HEK293 (cell line): ENCODE measurements around the gene ZMYND15.

ENCODE experiments used
- CTCF ChIA-PET: fragments of 350-600 bp; formaldehyde crosslinking; extraction: SDS; loops from one replicate; lab custom pipeline; 2021; ENCODE audit warnings: antibody characterized with exemption; lab: Yijun Ruan, JAX
- POLR2A ChIA-PET: fragments of 300-600 bp; formaldehyde crosslinking; extraction: SDS; loops from one replicate; lab custom pipeline; 2020; ENCODE audit warnings: antibody characterized with exemption, inconsistent platforms; lab: Yijun Ruan, JAX
- H3K27ac ChIP-seq: fragments of 200-500 bp; sonication (Bioruptor generic); 2 replicates; pipeline ENCODE4 v1.5.1; 2014; ENCODE audit warnings: low read depth, low read length, control low read depth, inconsistent platforms; ENCODE audit errors: extremely low read depth
- H3K36me3 ChIP-seq, 2 experiments: fragments of 200-500 bp in 1 of 2; sonication (Bioruptor generic) in 1 of 2; 1 replicate in 1 of 2; 2 replicates in 1 of 2; pipeline ENCODE4 v1.5.1; 2014 to 2017; ENCODE audit warnings: inconsistent platforms in 2 of 2, low read length in 2 of 2; ENCODE audit not compliant: control insufficient read depth in 2 of 2, insufficient read depth in 1 of 2
- H3K4me1 ChIP-seq: fragments of 200-500 bp; sonication (Bioruptor generic); 2 replicates; pipeline ENCODE4 v1.5.1; 2014; ENCODE audit warnings: mild to moderate bottlenecking, low read length, inconsistent platforms; ENCODE audit not compliant: control insufficient read depth, insufficient read depth
- H3K4me3 ChIP-seq: 2 replicates; pipeline ENCODE4 v1.5.1; 2011; ENCODE audit warnings: low read depth, mild to moderate bottlenecking, control low read depth, low read length, moderate library complexity
- H3K9me3 ChIP-seq: fragments of 200-500 bp; sonication (Bioruptor generic); 2 replicates; pipeline ENCODE4 v1.5.1; 2014; ENCODE audit warnings: low read depth, low read length, inconsistent platforms; ENCODE audit not compliant: control insufficient read depth, insufficient read depth
- EGR2 ChIP-seq: fragments of 450-650 bp; formaldehyde crosslinking; IDR thresholded peaks from 2 replicates; pipeline ENCODE4 v1.5.1; 2016; ENCODE audit warnings: low read depth, missing biosample characterization, missing genetic modification characterization
- IKZF3 ChIP-seq: fragments of 450-650 bp; IDR thresholded peaks from 2 replicates; pipeline ENCODE4 v1.5.0; 2018; ENCODE audit warnings: missing biosample characterization, mild to moderate bottlenecking, missing genetic modification characterization, moderate library complexity
- KLF8 ChIP-seq: fragments of 450-650 bp; formaldehyde crosslinking; IDR thresholded peaks from 2 replicates; pipeline ENCODE4 v1.5.1; 2016; ENCODE audit warnings: missing biosample characterization, missing genetic modification characterization
- MEIS1 ChIP-seq: sonication (generic); formaldehyde crosslinking; IDR thresholded peaks from 2 replicates; pipeline ENCODE4 v1.8.1; 2022; ENCODE audit warnings: missing genetic modification reagents, mild to moderate bottlenecking, borderline replicate concordance
- MYNN ChIP-seq: fragments of 450-650 bp; formaldehyde crosslinking; IDR thresholded peaks from 2 replicates; pipeline ENCODE4 v1.5.1; 2016; ENCODE audit warnings: missing biosample characterization, missing genetic modification characterization, borderline replicate concordance
- REPIN1 ChIP-seq: fragments of 450-650 bp; formaldehyde crosslinking; IDR thresholded peaks from 2 replicates; pipeline ENCODE4 v1.5.1; 2017; ENCODE audit warnings: missing biosample characterization, missing genetic modification characterization, low read depth
- SCRT1 ChIP-seq: fragments of 450-650 bp; formaldehyde crosslinking; IDR thresholded peaks from 2 replicates; pipeline ENCODE4 v1.5.1; 2016; ENCODE audit warnings: missing biosample characterization, missing genetic modification characterization, borderline replicate concordance
- TRIM28 ChIP-seq: IDR thresholded peaks from 2 replicates; pipeline ENCODE4 v1.6.1; 2011; ENCODE audit warnings: low read length, control low read depth, borderline replicate concordance
- YY2 ChIP-seq: fragments of 450-650 bp; formaldehyde crosslinking; IDR thresholded peaks from 2 replicates; pipeline ENCODE4 v1.5.1; 2016; ENCODE audit warnings: missing biosample characterization, missing genetic modification characterization
- ZBTB17 ChIP-seq: fragments of 450-650 bp; formaldehyde crosslinking; IDR thresholded peaks from 2 replicates; pipeline ENCODE4 v1.5.1; 2016; ENCODE audit warnings: missing biosample characterization, missing genetic modification characterization
- ZBTB8A ChIP-seq: fragments of 450-650 bp; formaldehyde crosslinking; IDR thresholded peaks from 2 replicates; pipeline ENCODE4 v1.5.1; 2016; ENCODE audit warnings: missing biosample characterization, missing genetic modification characterization
- ZFP3 ChIP-seq: fragments of 450-650 bp; formaldehyde crosslinking; IDR thresholded peaks from 2 replicates; pipeline ENCODE4 v1.5.1; 2016; ENCODE audit warnings: low read depth, missing biosample characterization, missing genetic modification characterization
- ZNF121 ChIP-seq: fragments of 450-650 bp; formaldehyde crosslinking; IDR thresholded peaks from 2 replicates; pipeline ENCODE4 v1.5.1; 2016; ENCODE audit warnings: missing biosample characterization, missing genetic modification characterization
- ZNF155 ChIP-seq: fragments of 450-650 bp; formaldehyde crosslinking; IDR thresholded peaks from 2 replicates; pipeline ENCODE4 v1.5.1; 2016; ENCODE audit warnings: missing biosample characterization, missing genetic modification characterization
- ZNF184 ChIP-seq: fragments of 450-650 bp; IDR thresholded peaks from 2 replicates; pipeline ENCODE4 v1.5.1; 2018; ENCODE audit warnings: missing biosample characterization, mild to moderate bottlenecking, missing genetic modification characterization
- ZNF366 ChIP-seq: fragments of 450-650 bp; formaldehyde crosslinking; conservative IDR thresholded peaks from 2 replicates; pipeline ENCODE4 v1.5.1; 2016; ENCODE audit warnings: missing biosample characterization, missing genetic modification characterization
- ZNF501 ChIP-seq: fragments of 450-650 bp; formaldehyde crosslinking; IDR thresholded peaks from 2 replicates; pipeline ENCODE4 v1.5.1; 2016; ENCODE audit warnings: missing biosample characterization, missing genetic modification characterization
- ZNF521 ChIP-seq: fragments of 450-650 bp; formaldehyde crosslinking; IDR thresholded peaks from 2 replicates; pipeline ENCODE4 v1.5.1; 2017; ENCODE audit warnings: missing biosample characterization, mild to moderate bottlenecking, missing genetic modification characterization
- ZNF571 ChIP-seq: fragments of 450-650 bp; formaldehyde crosslinking; IDR thresholded peaks from 2 replicates; pipeline ENCODE4 v1.5.0; 2017; ENCODE audit warnings: missing biosample characterization, missing genetic modification characterization
- ZNF621 ChIP-seq: fragments of 450-650 bp; formaldehyde crosslinking; IDR thresholded peaks from 2 replicates; pipeline ENCODE4 v1.5.1; 2017; ENCODE audit warnings: missing biosample characterization, missing genetic modification characterization
- ZNF660 ChIP-seq: fragments of 450-650 bp; IDR thresholded peaks from 2 replicates; pipeline ENCODE4 v1.5.1; 2018; ENCODE audit warnings: missing biosample characterization, mild to moderate bottlenecking, missing genetic modification characterization
- ZNF677 ChIP-seq: fragments of 450-650 bp; IDR thresholded peaks from 2 replicates; pipeline ENCODE4 v1.5.0; 2018; ENCODE audit warnings: missing biosample characterization, mild to moderate bottlenecking, missing genetic modification characterization, moderate library complexity
- TF ChIP-seq, protein P1 (sequence below): fragments of 450-650 bp; formaldehyde crosslinking; IDR thresholded peaks from 2 replicates; pipeline ENCODE4 v1.5.1; 2016; ENCODE audit warnings: missing biosample characterization, missing genetic modification characterization
- TF ChIP-seq, protein P2 (sequence below): fragments of 450-650 bp; formaldehyde crosslinking; conservative IDR thresholded peaks from 2 replicates; pipeline ENCODE4 v1.5.1; 2016; ENCODE audit warnings: low read depth, missing biosample characterization, missing genetic modification characterization
- TF ChIP-seq, protein P3 (sequence below): fragments of 450-650 bp; formaldehyde crosslinking; IDR thresholded peaks from 2 replicates; pipeline ENCODE4 v1.5.1; 2016; ENCODE audit warnings: missing biosample characterization, missing genetic modification characterization
- TF ChIP-seq, protein P4 (sequence below): fragments of 450-650 bp; formaldehyde crosslinking; IDR thresholded peaks from 2 replicates; pipeline ENCODE4 v1.5.0; 2017; ENCODE audit warnings: missing biosample characterization, missing genetic modification characterization, borderline replicate concordance
- TF ChIP-seq, protein P5 (sequence below): fragments of 450-650 bp; formaldehyde crosslinking; IDR thresholded peaks from 2 replicates; pipeline ENCODE4 v1.5.1; 2017; ENCODE audit warnings: missing biosample characterization, missing genetic modification characterization

The ZMYND15 gene

DNA sequence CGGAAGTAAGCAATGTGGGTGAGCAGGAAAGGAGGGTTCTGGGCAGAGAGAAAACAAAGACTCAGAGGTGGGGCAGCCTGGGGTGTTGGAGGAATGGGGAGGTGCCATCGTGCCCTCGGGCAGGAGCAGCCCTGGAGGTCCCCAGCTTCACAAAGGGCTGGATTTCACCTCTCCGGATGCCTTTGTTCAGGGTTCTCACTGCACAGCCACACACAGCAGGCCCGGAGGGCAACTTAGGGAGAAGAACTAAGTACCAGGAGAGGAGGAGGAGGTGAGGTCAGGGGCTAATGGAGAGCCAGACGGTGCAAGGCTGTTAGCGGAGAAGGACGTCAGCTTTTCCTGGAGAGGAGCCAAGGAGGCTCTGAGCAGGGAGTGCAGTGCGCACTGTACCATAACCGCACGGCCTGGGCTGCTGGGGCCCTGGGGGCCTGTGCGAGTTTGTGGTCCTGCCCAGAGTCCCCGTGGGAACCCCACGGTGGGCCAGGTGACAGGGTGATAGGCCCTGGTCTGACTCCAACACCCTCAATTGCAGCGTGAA lies 19.9 kb upstream of the ZMYND15 start:
- peaks cover 31% of the 10 kb centered on the region for H3K4me1 ChIP-seq
- ChIA-PET POLR2A (interaction anchor here (0.5 to 1.7 kb wide), 3 partner anchors 9 to 25 kb away, joined by 3 to 10 read pairs (median 6); partner anchors contain the start of gene ARRB2), CTCF (no interaction called here)
- no peaks in the 10 kb centered on the region for H3K9me3 ChIP-seq
- H3K36me3 ChIP-seq, result peaks cover 4 to 58% of the 10 kb centered on the region in 2 experiments; a peak in 2 of 3 replicates
- peak overlapping the region; percentile 76 for H3K27ac ChIP-seq
- H3K4me3 ChIP-seq, result no peak overlapping the region
- TF ChIP-seq REPIN1 (tag by site-specific recombination) (peak; percentile 61; the same call in 1 of the 2 replicates), ZBTB17 (tag by site-specific recombination) (peak; percentile 89), IKZF3 (tag by site-specific recombination) (peak; percentile 98), ZNF121 (tag by site-specific recombination) (no peak), ZNF571 (tag by site-specific recombination) (no peak), MEIS1 (CRISPR knock-in tag) (no peak), ZNF677 (tag by site-specific recombination) (no peak), ZNF184 (tag by site-specific recombination) (no peak), KLF8 (tag by site-specific recombination) (peak; percentile 65), ZNF501 (tag by site-specific recombination) (peak; percentile 47; the same call in 1 of the 2 replicates), ZNF660 (tag by site-specific recombination) (peak; percentile 56; the same call in 1 of the 2 replicates), EGR2 (tag by site-specific recombination) (no peak; the same call in 1 of the 2 replicates), SCRT1 (tag by site-specific recombination) (no peak), YY2 (no peak), TRIM28 (peak; percentile 85; the same call in 1 of the 2 replicates), MYNN (no peak), ZNF366 (tag by site-specific recombination) (peak; percentile 94), ZNF155 (no peak), ZNF621 (no peak), ZNF521 (no peak), ZFP3 (no peak), ZBTB8A (tag by site-specific recombination) (peak; percentile 79)
- TF ChIP-seq, protein P1, sequence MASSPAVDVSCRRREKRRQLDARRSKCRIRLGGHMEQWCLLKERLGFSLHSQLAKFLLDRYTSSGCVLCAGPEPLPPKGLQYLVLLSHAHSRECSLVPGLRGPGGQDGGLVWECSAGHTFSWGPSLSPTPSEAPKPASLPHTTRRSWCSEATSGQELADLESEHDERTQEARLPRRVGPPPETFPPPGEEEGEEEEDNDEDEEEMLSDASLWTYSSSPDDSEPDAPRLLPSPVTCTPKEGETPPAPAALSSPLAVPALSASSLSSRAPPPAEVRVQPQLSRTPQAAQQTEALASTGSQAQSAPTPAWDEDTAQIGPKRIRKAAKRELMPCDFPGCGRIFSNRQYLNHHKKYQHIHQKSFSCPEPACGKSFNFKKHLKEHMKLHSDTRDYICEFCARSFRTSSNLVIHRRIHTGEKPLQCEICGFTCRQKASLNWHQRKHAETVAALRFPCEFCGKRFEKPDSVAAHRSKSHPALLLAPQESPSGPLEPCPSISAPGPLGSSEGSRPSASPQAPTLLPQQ, result peak; percentile 69; the same call in 1 of the 2 replicates
- TF ChIP-seq, protein P2, sequence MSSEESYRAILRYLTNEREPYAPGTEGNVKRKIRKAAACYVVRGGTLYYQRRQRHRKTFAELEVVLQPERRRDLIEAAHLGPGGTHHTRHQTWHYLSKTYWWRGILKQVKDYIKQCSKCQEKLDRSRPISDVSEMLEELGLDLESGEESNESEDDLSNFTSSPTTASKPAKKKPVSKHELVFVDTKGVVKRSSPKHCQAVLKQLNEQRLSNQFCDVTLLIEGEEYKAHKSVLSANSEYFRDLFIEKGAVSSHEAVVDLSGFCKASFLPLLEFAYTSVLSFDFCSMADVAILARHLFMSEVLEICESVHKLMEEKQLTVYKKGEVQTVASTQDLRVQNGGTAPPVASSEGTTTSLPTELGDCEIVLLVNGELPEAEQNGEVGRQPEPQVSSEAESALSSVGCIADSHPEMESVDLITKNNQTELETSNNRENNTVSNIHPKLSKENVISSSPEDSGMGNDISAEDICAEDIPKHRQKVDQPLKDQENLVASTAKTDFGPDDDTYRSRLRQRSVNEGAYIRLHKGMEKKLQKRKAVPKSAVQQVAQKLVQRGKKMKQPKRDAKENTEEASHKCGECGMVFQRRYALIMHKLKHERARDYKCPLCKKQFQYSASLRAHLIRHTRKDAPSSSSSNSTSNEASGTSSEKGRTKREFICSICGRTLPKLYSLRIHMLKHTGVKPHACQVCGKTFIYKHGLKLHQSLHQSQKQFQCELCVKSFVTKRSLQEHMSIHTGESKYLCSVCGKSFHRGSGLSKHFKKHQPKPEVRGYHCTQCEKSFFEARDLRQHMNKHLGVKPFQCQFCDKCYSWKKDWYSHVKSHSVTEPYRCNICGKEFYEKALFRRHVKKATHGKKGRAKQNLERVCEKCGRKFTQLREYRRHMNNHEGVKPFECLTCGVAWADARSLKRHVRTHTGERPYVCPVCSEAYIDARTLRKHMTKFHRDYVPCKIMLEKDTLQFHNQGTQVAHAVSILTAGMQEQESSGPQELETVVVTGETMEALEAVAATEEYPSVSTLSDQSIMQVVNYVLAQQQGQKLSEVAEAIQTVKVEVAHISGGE (tag by site-specific recombination), result peak; percentile 26; the same call in 1 of the 2 replicates
- TF ChIP-seq, protein P3, sequence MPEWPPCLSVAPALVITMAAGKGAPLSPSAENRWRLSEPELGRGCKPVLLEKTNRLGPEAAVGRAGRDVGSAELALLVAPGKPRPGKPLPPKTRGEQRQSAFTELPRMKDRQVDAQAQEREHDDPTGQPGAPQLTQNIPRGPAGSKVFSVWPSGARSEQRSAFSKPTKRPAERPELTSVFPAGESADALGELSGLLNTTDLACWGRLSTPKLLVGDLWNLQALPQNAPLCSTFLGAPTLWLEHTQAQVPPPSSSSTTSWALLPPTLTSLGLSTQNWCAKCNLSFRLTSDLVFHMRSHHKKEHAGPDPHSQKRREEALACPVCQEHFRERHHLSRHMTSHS, result no peak
- TF ChIP-seq, protein P4, sequence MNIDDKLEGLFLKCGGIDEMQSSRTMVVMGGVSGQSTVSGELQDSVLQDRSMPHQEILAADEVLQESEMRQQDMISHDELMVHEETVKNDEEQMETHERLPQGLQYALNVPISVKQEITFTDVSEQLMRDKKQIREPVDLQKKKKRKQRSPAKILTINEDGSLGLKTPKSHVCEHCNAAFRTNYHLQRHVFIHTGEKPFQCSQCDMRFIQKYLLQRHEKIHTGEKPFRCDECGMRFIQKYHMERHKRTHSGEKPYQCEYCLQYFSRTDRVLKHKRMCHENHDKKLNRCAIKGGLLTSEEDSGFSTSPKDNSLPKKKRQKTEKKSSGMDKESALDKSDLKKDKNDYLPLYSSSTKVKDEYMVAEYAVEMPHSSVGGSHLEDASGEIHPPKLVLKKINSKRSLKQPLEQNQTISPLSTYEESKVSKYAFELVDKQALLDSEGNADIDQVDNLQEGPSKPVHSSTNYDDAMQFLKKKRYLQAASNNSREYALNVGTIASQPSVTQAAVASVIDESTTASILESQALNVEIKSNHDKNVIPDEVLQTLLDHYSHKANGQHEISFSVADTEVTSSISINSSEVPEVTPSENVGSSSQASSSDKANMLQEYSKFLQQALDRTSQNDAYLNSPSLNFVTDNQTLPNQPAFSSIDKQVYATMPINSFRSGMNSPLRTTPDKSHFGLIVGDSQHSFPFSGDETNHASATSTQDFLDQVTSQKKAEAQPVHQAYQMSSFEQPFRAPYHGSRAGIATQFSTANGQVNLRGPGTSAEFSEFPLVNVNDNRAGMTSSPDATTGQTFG, result no peak
- TF ChIP-seq, protein P5, sequence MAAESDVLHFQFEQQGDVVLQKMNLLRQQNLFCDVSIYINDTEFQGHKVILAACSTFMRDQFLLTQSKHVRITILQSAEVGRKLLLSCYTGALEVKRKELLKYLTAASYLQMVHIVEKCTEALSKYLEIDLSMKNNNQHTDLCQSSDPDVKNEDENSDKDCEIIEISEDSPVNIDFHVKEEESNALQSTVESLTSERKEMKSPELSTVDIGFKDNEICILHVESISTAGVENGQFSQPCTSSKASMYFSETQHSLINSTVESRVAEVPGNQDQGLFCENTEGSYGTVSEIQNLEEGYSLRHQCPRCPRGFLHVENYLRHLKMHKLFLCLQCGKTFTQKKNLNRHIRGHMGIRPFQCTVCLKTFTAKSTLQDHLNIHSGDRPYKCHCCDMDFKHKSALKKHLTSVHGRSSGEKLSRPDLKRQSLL (tag by site-specific recombination), result peak; percentile 6; the same call in 1 of the 2 replicates
